Vagina (tissue), 2 donors: ENCODE data around the gene DGKB.

Experiments used
- CTCF ChIP-seq, 3 experiments: fragments of 450-650 bp in 2 of 3; fragments of 200-600 bp in 1 of 3; sonication (generic) in 1 of 3; IDR thresholded peaks; one replicate each; pipeline ENCODE4 v1.5.1; 2017 to 2019; ENCODE audit warnings: antibody characterized with exemption in 3 of 3, mild to moderate bottlenecking in 2 of 3, moderate library complexity in 2 of 3
- POLR2A ChIP-seq, 2 donors: fragments of 450-650 bp; IDR thresholded peaks; one replicate each; pipeline ENCODE4 v1.6.1; 2017; ENCODE audit warnings: antibody characterized with exemption in 2 of 2, mild to moderate bottlenecking in 2 of 2, moderate library complexity in 2 of 2
- POLR2AphosphoS5 ChIP-seq, 2 donors: sonication (generic); formaldehyde crosslinking; IDR thresholded peaks; one replicate each; pipeline ENCODE4 v1.9.0; 2017; ENCODE audit warnings: antibody characterized with exemption in 2 of 2, mild to moderate bottlenecking in 2 of 2, low read depth in 1 of 2; ENCODE audit not compliant: insufficient read depth in 1 of 2

GRCh38 chr7:14762561-14762960 lies 140.0 kb downstream of the DGKB start:
- TF ChIP-seq CTCF (IDR thresholded peaks at IDR 0.05): no peak
- TF ChIP-seq POLR2AphosphoS5 (IDR thresholded peaks at IDR 0.05; ENCODE audit: insufficient read depth in 1 of 2, low read depth in 1 of 2): no peak
- no peak for TF ChIP-seq POLR2A (IDR thresholded peaks at IDR 0.05)
